WTC11 (cell line): ENCODE results near the gene ITSN1. TPM values are rescaled to one million over a fixed set of nuclear protein-coding genes. Genes with fewer than 3 reads are reported as not detected.

ENCODE experiments used
- ATAC-seq: fragments of 200-7000 bp; cut with Tn5 transposase; 2 replicates; pipeline ENCODE4 v1.10.0; 2021; ENCODE audit warnings: mild to moderate bottlenecking, moderate library complexity
- CTCF ChIA-PET: fragments of 300-600 bp; sonication (Branson Sonifier 250); formaldehyde crosslinking; loops from one replicate; lab custom pipeline; 2021; ENCODE audit warnings: antibody characterized with exemption; lab: Charles Lee
- POLR2A ChIA-PET: fragments of 350-600 bp; sonication (Branson Sonifier 250); formaldehyde crosslinking; loops from one replicate; lab custom pipeline; 2021; ENCODE audit warnings: antibody characterized with exemption; lab: Charles Lee
- DNase-seq: peaks from one replicate; pipeline ENCODE4 v3.0.0; 2021; ENCODE audit warnings: low spot score
- H3K27ac Mint-ChIP-seq: 2 replicates; pipeline ENCODE4 v1.8.0; 2021; ENCODE audit warnings: mixed read lengths
- H3K27me3 Mint-ChIP-seq: 2 replicates; pipeline ENCODE4 v1.8.0; 2021; ENCODE audit warnings: low read depth, mild to moderate bottlenecking, moderate library complexity, mixed read lengths
- H3K36me3 Mint-ChIP-seq: 2 replicates; pipeline ENCODE4 v1.8.0; 2021; ENCODE audit warnings: mixed read lengths
- H3K4me1 Mint-ChIP-seq: 2 replicates; pipeline ENCODE4 v1.8.0; 2022; ENCODE audit warnings: mixed read lengths
- H3K4me3 Mint-ChIP-seq: 2 replicates; pipeline ENCODE4 v1.8.0; 2021; ENCODE audit warnings: mild to moderate bottlenecking, moderate library complexity, mixed read lengths
- H3K9me3 Mint-ChIP-seq: 2 replicates; pipeline ENCODE4 v1.8.0; 2021; ENCODE audit warnings: mixed read lengths
- EMX1 ChIP-seq: fragments of 250-450 bp; sonication (Bioruptor Pico); IDR thresholded peaks from 2 replicates; pipeline ENCODE4 v1.8.0; 2021; ENCODE audit warnings: mild to moderate bottlenecking
- GRHL2 ChIP-seq: fragments of 250-450 bp; sonication (Bioruptor Pico); IDR thresholded peaks from 2 replicates; pipeline ENCODE4 v1.8.0; 2022; ENCODE audit warnings: mild to moderate bottlenecking, moderate library complexity; ENCODE audit not compliant: insufficient replicate concordance, severe bottlenecking
- GTF2I ChIP-seq: fragments of 250-450 bp; sonication (Bioruptor Pico); conservative IDR thresholded peaks from 2 replicates; pipeline ENCODE4 v1.4.0; 2021; ENCODE audit warnings: mild to moderate bottlenecking
- NFE2L1 ChIP-seq: sonication (generic); formaldehyde crosslinking; IDR thresholded peaks from 2 replicates; pipeline ENCODE4 v1.8.1; 2023; ENCODE audit warnings: missing genetic modification reagents
- NR2C2 ChIP-seq: sonication (generic); formaldehyde crosslinking; IDR thresholded peaks from 2 replicates; pipeline ENCODE4 v1.8.0; 2022; ENCODE audit warnings: mild to moderate bottlenecking, missing genetic modification reagents
- NR3C1 ChIP-seq: sonication (generic); formaldehyde crosslinking; conservative IDR thresholded peaks from 2 replicates; pipeline ENCODE4 v1.8.1; 2023; ENCODE audit warnings: low read depth, mild to moderate bottlenecking, missing genetic modification reagents
- SOX15 ChIP-seq: fragments of 250-450 bp; sonication (Bioruptor Pico); IDR thresholded peaks from 2 replicates; pipeline ENCODE4 v1.9.0; 2021; ENCODE audit warnings: mild to moderate bottlenecking
- ZNF263 ChIP-seq: sonication (generic); formaldehyde crosslinking; IDR thresholded peaks from 2 replicates; pipeline ENCODE4 v1.8.1; 2022; ENCODE audit warnings: low read depth, mild to moderate bottlenecking, moderate library complexity, missing genetic modification reagents
- ZNF317 ChIP-seq: sonication (generic); formaldehyde crosslinking; IDR thresholded peaks from 2 replicates; pipeline ENCODE4 v1.8.1; 2023; ENCODE audit warnings: low read depth, mild to moderate bottlenecking, moderate library complexity, missing genetic modification reagents, borderline replicate concordance
- total RNA-seq: library from RNA; stranded (reverse); gene quantifications from 3 replicates; pipeline ENCODE4 v1.2.3, GENCODE V29; 2021
- TF ChIP-seq, protein P1 (sequence below): sonication (generic); formaldehyde crosslinking; IDR thresholded peaks from 2 replicates; pipeline ENCODE4 v1.8.1; 2023; ENCODE audit warnings: mild to moderate bottlenecking, missing genetic modification reagents, moderate library complexity
- TF ChIP-seq, protein P2 (sequence below): fragments of 250-450 bp; sonication (Bioruptor Pico); IDR thresholded peaks from 2 replicates; pipeline ENCODE4 v1.9.0; 2021; ENCODE audit warnings: mild to moderate bottlenecking
- TF ChIP-seq, protein P3 (sequence below): sonication (generic); formaldehyde crosslinking; IDR thresholded peaks from 2 replicates; pipeline ENCODE4 v1.8.1; 2022; ENCODE audit warnings: low read depth, mild to moderate bottlenecking, moderate library complexity, missing genetic modification reagents, borderline replicate concordance
- TF ChIP-seq, protein P4 (sequence below): sonication (generic); formaldehyde crosslinking; IDR thresholded peaks from 2 replicates; pipeline ENCODE4 v1.8.0; 2022; ENCODE audit warnings: mild to moderate bottlenecking, missing genetic modification reagents
- TF ChIP-seq, protein P5 (sequence below): fragments of 250-450 bp; sonication (Bioruptor Pico); IDR thresholded peaks from 2 replicates; pipeline ENCODE4 v1.8.0; 2021; ENCODE audit warnings: mild to moderate bottlenecking
- TF ChIP-seq, protein P6 (sequence below): sonication (generic); formaldehyde crosslinking; IDR thresholded peaks from 2 replicates; pipeline ENCODE4 v1.8.1; 2023; ENCODE audit warnings: mild to moderate bottlenecking, missing genetic modification reagents
- TF ChIP-seq, protein P7 (sequence below): sonication (generic); formaldehyde crosslinking; IDR thresholded peaks from 2 replicates; pipeline ENCODE4 v1.8.0; 2023; ENCODE audit warnings: missing genetic modification reagents, mild to moderate bottlenecking, borderline replicate concordance
- TF ChIP-seq, protein P8 (sequence below): sonication (generic); formaldehyde crosslinking; IDR thresholded peaks from 2 replicates; pipeline ENCODE4 v1.8.1; 2023; ENCODE audit warnings: mild to moderate bottlenecking, missing genetic modification reagents, moderate library complexity

The ITSN1 gene
- total RNA-seq, 1 experiment from 2014 or later = 69.6 TPM

DNA sequence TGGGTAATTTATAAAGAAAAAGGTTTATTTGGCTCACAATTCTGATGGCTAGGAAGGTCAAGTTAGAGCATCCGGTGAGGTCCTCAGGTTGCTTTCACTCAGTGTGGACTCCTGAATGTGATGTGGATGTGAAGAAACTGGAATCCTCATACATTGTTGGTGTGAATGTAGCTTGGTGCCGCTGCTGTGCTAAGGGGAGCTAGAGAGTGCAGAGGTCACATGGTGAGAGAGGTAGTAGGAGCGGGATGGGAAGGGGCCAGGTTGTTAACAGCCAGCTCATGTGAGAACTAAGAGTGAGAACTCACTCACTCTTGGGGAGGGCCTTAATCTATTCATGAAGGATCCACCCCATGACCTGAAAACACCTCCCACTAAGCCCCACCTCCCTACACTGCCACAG, 21.8 kb downstream of the ITSN1 start:
- DNase-seq (no peak), ATAC-seq (peak; percentile 60; the same call in 1 of the 2 replicates)
- Mint-ChIP-seq H3K4me1 (peaks cover 37% of the 10 kb centered on the region), H3K27me3 (no peaks in the 10 kb centered on the region), H3K27ac (peak overlapping the region; percentile 64), H3K4me3 (no peak overlapping the region), H3K36me3 (0 out of 2 replicates have a peak, but pooled peaks cover 4% of the 10 kb centered on the region), H3K9me3 (peaks cover 8% of the 10 kb centered on the region; the same call in 1 of the 2 replicates)
- ChIA-PET CTCF (interaction anchor here (1.6 kb wide), 1 partner anchor 13 kb away, joined by 6 read pairs; no protein-coding TSS in a partner anchor), POLR2A (no interaction called here)
- TF ChIP-seq, protein P1, sequence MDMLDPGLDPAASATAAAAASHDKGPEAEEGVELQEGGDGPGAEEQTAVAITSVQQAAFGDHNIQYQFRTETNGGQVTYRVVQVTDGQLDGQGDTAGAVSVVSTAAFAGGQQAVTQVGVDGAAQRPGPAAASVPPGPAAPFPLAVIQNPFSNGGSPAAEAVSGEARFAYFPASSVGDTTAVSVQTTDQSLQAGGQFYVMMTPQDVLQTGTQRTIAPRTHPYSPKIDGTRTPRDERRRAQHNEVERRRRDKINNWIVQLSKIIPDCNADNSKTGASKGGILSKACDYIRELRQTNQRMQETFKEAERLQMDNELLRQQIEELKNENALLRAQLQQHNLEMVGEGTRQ (CRISPR knock-in tag) = peak; percentile 43; the same call in 1 of the 2 replicates
- no peak for TF ChIP-seq ZNF317 (CRISPR knock-in tag)

DNA sequence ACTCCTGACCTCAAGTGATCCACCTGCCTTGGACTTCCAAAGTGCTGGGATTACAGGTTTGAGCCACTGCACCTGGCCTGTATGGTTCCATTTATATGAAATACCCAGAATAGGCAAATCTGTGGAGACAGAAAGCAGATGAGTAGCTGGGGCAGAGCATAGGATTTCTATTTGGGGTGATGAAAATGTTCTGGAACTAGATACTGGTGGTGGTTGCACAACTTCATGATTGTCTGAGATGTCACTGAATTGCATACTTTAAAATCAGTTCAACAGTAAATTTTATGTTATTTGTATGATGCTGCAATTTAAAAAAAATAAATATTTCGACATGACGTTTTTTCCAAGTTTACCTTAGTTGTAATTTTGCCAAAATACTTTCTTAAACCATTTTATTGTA, 23.9 kb downstream of the ITSN1 start:
- H3K27me3 Mint-ChIP-seq = no peaks in the 10 kb centered on the region
- DNase-seq (no peak), ATAC-seq (no peak)
- no peak overlapping the region for H3K4me3 Mint-ChIP-seq
- H3K36me3 Mint-ChIP-seq = 0 out of 2 replicates have a peak, but pooled peaks cover under 1% of the 10 kb centered on the region
- TF ChIP-seq, protein P2, sequence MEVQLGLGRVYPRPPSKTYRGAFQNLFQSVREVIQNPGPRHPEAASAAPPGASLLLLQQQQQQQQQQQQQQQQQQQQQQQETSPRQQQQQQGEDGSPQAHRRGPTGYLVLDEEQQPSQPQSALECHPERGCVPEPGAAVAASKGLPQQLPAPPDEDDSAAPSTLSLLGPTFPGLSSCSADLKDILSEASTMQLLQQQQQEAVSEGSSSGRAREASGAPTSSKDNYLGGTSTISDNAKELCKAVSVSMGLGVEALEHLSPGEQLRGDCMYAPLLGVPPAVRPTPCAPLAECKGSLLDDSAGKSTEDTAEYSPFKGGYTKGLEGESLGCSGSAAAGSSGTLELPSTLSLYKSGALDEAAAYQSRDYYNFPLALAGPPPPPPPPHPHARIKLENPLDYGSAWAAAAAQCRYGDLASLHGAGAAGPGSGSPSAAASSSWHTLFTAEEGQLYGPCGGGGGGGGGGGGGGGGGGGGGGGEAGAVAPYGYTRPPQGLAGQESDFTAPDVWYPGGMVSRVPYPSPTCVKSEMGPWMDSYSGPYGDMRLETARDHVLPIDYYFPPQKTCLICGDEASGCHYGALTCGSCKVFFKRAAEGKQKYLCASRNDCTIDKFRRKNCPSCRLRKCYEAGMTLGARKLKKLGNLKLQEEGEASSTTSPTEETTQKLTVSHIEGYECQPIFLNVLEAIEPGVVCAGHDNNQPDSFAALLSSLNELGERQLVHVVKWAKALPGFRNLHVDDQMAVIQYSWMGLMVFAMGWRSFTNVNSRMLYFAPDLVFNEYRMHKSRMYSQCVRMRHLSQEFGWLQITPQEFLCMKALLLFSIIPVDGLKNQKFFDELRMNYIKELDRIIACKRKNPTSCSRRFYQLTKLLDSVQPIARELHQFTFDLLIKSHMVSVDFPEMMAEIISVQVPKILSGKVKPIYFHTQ (CRISPR knock-in tag) = no peak
- TF ChIP-seq, protein P3, sequence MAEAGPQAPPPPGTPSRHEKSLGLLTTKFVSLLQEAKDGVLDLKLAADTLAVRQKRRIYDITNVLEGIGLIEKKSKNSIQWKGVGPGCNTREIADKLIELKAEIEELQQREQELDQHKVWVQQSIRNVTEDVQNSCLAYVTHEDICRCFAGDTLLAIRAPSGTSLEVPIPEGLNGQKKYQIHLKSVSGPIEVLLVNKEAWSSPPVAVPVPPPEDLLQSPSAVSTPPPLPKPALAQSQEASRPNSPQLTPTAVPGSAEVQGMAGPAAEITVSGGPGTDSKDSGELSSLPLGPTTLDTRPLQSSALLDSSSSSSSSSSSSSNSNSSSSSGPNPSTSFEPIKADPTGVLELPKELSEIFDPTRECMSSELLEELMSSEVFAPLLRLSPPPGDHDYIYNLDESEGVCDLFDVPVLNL = no peak
- TF ChIP-seq GRHL2 = no peak
- no peak for TF ChIP-seq GTF2I (CRISPR knock-in tag)
- TF ChIP-seq NR2C2 = no peak
- no peak for TF ChIP-seq ZNF263
- no peak for TF ChIP-seq EMX1
- TF ChIP-seq NFE2L1 (CRISPR knock-in tag) = no peak
- TF ChIP-seq, protein P4, sequence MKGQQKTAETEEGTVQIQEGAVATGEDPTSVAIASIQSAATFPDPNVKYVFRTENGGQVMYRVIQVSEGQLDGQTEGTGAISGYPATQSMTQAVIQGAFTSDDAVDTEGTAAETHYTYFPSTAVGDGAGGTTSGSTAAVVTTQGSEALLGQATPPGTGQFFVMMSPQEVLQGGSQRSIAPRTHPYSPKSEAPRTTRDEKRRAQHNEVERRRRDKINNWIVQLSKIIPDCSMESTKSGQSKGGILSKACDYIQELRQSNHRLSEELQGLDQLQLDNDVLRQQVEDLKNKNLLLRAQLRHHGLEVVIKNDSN (CRISPR knock-in tag) = no peak
- TF ChIP-seq, protein P1 (CRISPR knock-in tag) = no peak
- no peak for TF ChIP-seq ZNF317 (CRISPR knock-in tag)
- TF ChIP-seq, protein P5, sequence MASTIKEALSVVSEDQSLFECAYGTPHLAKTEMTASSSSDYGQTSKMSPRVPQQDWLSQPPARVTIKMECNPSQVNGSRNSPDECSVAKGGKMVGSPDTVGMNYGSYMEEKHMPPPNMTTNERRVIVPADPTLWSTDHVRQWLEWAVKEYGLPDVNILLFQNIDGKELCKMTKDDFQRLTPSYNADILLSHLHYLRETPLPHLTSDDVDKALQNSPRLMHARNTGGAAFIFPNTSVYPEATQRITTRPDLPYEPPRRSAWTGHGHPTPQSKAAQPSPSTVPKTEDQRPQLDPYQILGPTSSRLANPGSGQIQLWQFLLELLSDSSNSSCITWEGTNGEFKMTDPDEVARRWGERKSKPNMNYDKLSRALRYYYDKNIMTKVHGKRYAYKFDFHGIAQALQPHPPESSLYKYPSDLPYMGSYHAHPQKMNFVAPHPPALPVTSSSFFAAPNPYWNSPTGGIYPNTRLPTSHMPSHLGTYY (CRISPR knock-in tag) = no peak
- no peak for TF ChIP-seq NR3C1
- H3K27ac Mint-ChIP-seq = no peak overlapping the region
- H3K9me3 Mint-ChIP-seq = peaks cover under 1% of the 10 kb centered on the region; the same call in 1 of the 2 replicates
- H3K4me1 Mint-ChIP-seq = peaks cover 40% of the 10 kb centered on the region
- ChIA-PET CTCF (interaction anchor here (1.5 kb wide), 1 partner anchor 60 kb away, joined by 4 read pairs; no protein-coding TSS in a partner anchor), POLR2A (no interaction called here)

DNA sequence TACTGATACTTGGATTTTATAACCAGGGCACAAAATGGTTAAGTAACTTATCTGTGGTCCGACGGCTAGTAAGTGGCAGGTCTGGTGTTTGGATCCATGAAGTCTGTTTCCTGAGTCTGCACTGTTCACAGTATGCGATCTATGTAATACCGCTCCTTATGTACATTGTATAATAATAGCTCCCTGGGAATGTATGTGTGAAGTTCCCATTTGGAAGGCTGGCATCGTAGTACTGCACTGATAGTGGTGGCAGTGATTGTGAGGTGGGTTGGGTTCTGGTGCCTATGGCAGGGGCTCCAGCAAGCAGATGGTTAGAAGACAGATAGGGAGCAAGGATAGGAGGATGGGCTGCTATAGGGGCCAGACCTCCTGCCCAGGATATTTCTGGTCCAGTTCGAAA, 25.3 kb downstream of the ITSN1 start:
- ChIA-PET CTCF (interaction anchor here (1.5 kb wide), 1 partner anchor 62 kb away, joined by 4 read pairs; no protein-coding TSS in a partner anchor), POLR2A (no interaction called here)
- no peaks in the 10 kb centered on the region for H3K9me3 Mint-ChIP-seq
- H3K4me1 Mint-ChIP-seq = peaks cover 38% of the 10 kb centered on the region
- H3K27ac Mint-ChIP-seq = no peak overlapping the region
- no peak overlapping the region for H3K4me3 Mint-ChIP-seq
- no peaks in the 10 kb centered on the region for H3K36me3 Mint-ChIP-seq
- DNase-seq (no peak), ATAC-seq (no peak)
- no peaks in the 10 kb centered on the region for H3K27me3 Mint-ChIP-seq
- TF ChIP-seq NFE2L1 (CRISPR knock-in tag) (no peak), SOX15 (CRISPR knock-in tag) (no peak)
- TF ChIP-seq, protein P6, sequence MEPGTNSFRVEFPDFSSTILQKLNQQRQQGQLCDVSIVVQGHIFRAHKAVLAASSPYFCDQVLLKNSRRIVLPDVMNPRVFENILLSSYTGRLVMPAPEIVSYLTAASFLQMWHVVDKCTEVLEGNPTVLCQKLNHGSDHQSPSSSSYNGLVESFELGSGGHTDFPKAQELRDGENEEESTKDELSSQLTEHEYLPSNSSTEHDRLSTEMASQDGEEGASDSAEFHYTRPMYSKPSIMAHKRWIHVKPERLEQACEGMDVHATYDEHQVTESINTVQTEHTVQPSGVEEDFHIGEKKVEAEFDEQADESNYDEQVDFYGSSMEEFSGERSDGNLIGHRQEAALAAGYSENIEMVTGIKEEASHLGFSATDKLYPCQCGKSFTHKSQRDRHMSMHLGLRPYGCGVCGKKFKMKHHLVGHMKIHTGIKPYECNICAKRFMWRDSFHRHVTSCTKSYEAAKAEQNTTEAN (CRISPR knock-in tag) = no peak
- TF ChIP-seq, protein P7, sequence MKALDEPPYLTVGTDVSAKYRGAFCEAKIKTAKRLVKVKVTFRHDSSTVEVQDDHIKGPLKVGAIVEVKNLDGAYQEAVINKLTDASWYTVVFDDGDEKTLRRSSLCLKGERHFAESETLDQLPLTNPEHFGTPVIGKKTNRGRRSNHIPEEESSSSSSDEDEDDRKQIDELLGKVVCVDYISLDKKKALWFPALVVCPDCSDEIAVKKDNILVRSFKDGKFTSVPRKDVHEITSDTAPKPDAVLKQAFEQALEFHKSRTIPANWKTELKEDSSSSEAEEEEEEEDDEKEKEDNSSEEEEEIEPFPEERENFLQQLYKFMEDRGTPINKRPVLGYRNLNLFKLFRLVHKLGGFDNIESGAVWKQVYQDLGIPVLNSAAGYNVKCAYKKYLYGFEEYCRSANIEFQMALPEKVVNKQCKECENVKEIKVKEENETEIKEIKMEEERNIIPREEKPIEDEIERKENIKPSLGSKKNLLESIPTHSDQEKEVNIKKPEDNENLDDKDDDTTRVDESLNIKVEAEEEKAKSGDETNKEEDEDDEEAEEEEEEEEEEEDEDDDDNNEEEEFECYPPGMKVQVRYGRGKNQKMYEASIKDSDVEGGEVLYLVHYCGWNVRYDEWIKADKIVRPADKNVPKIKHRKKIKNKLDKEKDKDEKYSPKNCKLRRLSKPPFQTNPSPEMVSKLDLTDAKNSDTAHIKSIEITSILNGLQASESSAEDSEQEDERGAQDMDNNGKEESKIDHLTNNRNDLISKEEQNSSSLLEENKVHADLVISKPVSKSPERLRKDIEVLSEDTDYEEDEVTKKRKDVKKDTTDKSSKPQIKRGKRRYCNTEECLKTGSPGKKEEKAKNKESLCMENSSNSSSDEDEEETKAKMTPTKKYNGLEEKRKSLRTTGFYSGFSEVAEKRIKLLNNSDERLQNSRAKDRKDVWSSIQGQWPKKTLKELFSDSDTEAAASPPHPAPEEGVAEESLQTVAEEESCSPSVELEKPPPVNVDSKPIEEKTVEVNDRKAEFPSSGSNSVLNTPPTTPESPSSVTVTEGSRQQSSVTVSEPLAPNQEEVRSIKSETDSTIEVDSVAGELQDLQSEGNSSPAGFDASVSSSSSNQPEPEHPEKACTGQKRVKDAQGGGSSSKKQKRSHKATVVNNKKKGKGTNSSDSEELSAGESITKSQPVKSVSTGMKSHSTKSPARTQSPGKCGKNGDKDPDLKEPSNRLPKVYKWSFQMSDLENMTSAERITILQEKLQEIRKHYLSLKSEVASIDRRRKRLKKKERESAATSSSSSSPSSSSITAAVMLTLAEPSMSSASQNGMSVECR = no peak
- TF ChIP-seq, protein P8, sequence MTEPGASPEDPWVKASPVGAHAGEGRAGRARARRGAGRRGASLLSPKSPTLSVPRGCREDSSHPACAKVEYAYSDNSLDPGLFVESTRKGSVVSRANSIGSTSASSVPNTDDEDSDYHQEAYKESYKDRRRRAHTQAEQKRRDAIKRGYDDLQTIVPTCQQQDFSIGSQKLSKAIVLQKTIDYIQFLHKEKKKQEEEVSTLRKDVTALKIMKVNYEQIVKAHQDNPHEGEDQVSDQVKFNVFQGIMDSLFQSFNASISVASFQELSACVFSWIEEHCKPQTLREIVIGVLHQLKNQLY = no peak
